ENCODE results near the gene TJP1. TPM values are rescaled to one million over a fixed set of nuclear protein-coding genes. Genes with fewer than 3 reads are reported as not detected.

The TJP1 gene
- total RNA-seq, 1 experiment from 2014 or later, result 159 TPM

DNA sequence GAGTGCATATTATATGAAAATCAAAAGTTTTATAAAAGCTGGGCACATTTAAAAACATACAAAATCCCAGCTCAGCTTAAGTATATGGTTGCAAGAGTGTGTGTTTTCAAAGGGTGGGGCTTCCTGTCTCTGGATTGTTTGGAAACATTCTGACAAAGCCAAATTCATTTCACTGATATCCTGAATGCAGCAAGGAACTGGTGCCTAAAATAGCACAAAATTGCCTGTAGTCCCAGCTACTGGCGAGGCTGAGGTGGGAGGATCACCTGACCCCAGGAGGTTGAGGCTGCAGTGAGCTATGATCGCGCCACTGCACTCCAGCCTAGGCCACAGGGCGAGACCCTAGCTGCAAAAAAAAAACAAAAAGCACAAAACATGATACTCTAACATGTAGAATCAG, 13.0 kb upstream of the TJP1 start:
- Histone ChIP-seq H3K9me3 (ENCODE audit: insufficient read depth, low read depth) (no peaks in the 10 kb centered on the region), H3F3A (ENCODE audit: insufficient read depth, low read depth) (peaks cover 6% of the 10 kb centered on the region; the same call in 1 of the 2 replicates), H3K4me1 (replicated peaks; ENCODE audit: insufficient read depth) (peaks cover 11% of the 10 kb centered on the region; the same call in 1 of the 2 replicates), H3K79me2 (ENCODE audit: low read depth) (no peaks in the 10 kb centered on the region), H4K20me1 (ENCODE audit: insufficient read depth) (no peaks in the 10 kb centered on the region), H3K4me2 (0 out of 2 replicates have a peak overlapping the region, but pooled peaks have one; percentile 8), H3K27me3 (ENCODE audit: insufficient read depth, low read depth) (no peaks in the 10 kb centered on the region), H2AFZ (no peak overlapping the region), H3K9me2 (ENCODE audit: insufficient read depth) (no peaks in the 10 kb centered on the region), H3K4me3 (no peak overlapping the region), H3K27ac (no peak overlapping the region), H3K36me3 (ENCODE audit: low read depth) (no peaks in the 10 kb centered on the region)
- TF ChIP-seq, protein P1, sequence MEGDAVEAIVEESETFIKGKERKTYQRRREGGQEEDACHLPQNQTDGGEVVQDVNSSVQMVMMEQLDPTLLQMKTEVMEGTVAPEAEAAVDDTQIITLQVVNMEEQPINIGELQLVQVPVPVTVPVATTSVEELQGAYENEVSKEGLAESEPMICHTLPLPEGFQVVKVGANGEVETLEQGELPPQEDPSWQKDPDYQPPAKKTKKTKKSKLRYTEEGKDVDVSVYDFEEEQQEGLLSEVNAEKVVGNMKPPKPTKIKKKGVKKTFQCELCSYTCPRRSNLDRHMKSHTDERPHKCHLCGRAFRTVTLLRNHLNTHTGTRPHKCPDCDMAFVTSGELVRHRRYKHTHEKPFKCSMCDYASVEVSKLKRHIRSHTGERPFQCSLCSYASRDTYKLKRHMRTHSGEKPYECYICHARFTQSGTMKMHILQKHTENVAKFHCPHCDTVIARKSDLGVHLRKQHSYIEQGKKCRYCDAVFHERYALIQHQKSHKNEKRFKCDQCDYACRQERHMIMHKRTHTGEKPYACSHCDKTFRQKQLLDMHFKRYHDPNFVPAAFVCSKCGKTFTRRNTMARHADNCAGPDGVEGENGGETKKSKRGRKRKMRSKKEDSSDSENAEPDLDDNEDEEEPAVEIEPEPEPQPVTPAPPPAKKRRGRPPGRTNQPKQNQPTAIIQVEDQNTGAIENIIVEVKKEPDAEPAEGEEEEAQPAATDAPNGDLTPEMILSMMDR (conservative IDR thresholded peaks at IDR 0.05), result no peak
- no peak for TF ChIP-seq EZH2 (IDR thresholded peaks at IDR 0.05; ENCODE audit: low read depth)
- intact Hi-C loops (cut with micrococcal nuclease; ENCODE audit: unreplicated experiment), result no loop called here
- POLR2A ChIA-PET (ENCODE audit: unreplicated experiment), result interaction anchor here (0.6 to 0.7 kb wide), 2 partner anchors 91 to 135 kb away, joined by 5 to 7 read pairs; no protein-coding TSS in a partner anchor
- no TSS peak for BruUV-seq (replicated peaks)
- CTCF ChIA-PET, result no interaction called here
- no peak for DNase-seq

DNA sequence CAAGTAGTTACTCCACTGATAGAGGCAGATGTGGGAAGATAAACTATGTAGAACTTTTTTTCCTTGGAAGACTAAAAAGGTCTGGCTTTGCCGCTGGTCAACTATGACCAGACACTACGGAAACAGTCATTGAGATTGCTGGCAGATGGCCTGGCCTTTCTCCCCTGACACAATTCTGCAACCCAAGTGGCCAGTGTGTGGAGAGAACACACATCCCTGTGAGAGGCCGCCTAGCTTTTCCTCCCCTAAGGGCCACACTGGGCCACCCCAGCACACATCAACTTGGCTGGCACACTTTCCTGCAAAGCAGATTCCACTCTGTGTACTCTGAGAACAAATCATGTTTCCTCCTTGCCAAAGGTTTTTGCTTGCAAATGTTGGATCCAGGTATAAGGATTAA, 10.4 kb upstream of the TJP1 start:
- POLR2A ChIA-PET (ENCODE audit: unreplicated experiment), result no interaction called here
- Histone ChIP-seq H3K36me3 (ENCODE audit: low read depth) (no peaks in the 10 kb centered on the region), H3K4me1 (replicated peaks; ENCODE audit: insufficient read depth) (peaks cover 11% of the 10 kb centered on the region; the same call in 1 of the 2 replicates), H3K9me2 (ENCODE audit: insufficient read depth) (no peaks in the 10 kb centered on the region), H2AFZ (no peak overlapping the region), H4K20me1 (ENCODE audit: insufficient read depth) (no peaks in the 10 kb centered on the region), H3K4me3 (no peak overlapping the region), H3K27ac (no peak overlapping the region), H3K27me3 (ENCODE audit: insufficient read depth, low read depth) (no peaks in the 10 kb centered on the region), H3K79me2 (ENCODE audit: low read depth) (no peaks in the 10 kb centered on the region), H3F3A (ENCODE audit: insufficient read depth, low read depth) (peaks cover 6% of the 10 kb centered on the region; the same call in 1 of the 2 replicates), H3K9me3 (ENCODE audit: insufficient read depth, low read depth) (no peaks in the 10 kb centered on the region), H3K4me2 (no peak overlapping the region)
- no peak for DNase-seq
- TF ChIP-seq, protein P1 (conservative IDR thresholded peaks at IDR 0.05), result no peak
- TF ChIP-seq EZH2 (IDR thresholded peaks at IDR 0.05; ENCODE audit: low read depth), result no peak
- intact Hi-C loops (cut with micrococcal nuclease; ENCODE audit: unreplicated experiment), result no loop called here
- CTCF ChIA-PET, result no interaction called here
- no TSS peak for BruUV-seq (replicated peaks)

DNA sequence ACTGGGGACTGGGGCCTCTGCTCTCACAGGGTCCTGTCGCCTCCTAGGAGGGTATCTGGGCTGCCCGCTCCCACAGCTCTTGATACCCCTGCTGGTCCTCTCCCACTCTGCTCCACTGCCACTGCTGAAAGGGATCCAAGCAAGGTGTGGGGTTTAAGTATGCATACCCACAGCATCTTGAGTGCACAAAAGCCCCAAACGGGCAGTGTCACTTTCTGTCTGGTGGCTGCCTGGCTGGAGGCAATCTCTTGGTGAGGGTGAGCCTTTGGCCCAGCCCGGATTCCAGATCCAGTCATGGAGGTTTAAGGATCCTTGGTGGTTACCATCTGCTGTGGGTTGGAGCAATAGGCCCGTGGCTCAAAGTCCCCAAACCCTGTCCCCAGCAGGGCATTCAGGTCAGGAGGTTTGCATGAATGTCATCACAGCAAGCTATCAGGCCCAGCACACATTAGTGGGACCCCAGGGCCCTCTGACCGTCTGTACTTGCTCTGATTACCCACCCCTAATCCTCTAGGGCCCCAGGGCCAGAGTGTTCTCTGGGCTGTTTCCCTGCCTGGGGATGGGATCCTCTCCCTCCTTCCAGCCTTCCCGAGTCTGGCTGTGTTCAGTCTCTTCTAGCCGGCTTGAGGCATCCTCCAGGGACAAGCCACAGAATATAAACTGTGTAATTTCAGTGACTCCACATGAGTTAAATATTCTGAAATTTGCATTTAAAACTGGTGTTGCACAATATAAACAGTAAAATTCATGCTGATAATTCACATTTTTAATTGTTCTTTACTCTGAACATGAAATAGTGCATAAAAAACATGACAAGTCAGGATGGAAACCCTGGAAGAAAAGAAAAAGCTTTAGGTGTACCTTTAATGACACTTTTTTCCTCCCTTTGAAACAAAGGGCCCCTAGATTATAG, 4.9 kb upstream of the TJP1 start:
- no peaks in the 10 kb centered on the region; the same call in 1 of the 2 replicates for H3K79me2 ChIP-seq (ENCODE audit: low read depth)
- H3K27me3 ChIP-seq (ENCODE audit: insufficient read depth, low read depth), result no peaks in the 10 kb centered on the region
- no peak overlapping the region for H3K4me3 ChIP-seq
- no peak overlapping the region for H3K4me2 ChIP-seq
- H3F3A ChIP-seq (ENCODE audit: insufficient read depth, low read depth), result peaks cover 11% of the 10 kb centered on the region; the same call in 1 of the 2 replicates
- no peak for DNase-seq
- H3K4me1 ChIP-seq (replicated peaks; ENCODE audit: insufficient read depth), result peaks cover 9% of the 10 kb centered on the region
- H3K9me3 ChIP-seq (ENCODE audit: insufficient read depth, low read depth), result no peaks in the 10 kb centered on the region
- CTCF ChIA-PET, result no interaction called here
- no peak overlapping the region for H3K27ac ChIP-seq
- no peaks in the 10 kb centered on the region for H4K20me1 ChIP-seq (ENCODE audit: insufficient read depth)
- intact Hi-C loops (cut with micrococcal nuclease; ENCODE audit: unreplicated experiment), result no loop called here
- POLR2A ChIA-PET (ENCODE audit: unreplicated experiment), result no interaction called here
- BruUV-seq (replicated peaks), result no TSS peak
- TF ChIP-seq EZH2 (IDR thresholded peaks at IDR 0.05; ENCODE audit: low read depth), result no peak
- H3K9me2 ChIP-seq (ENCODE audit: insufficient read depth), result no peaks in the 10 kb centered on the region
- H3K36me3 ChIP-seq (ENCODE audit: low read depth), result no peaks in the 10 kb centered on the region
- H2AFZ ChIP-seq, result no peak overlapping the region

All from PC-9 (cell line).